HG03442 (cell line): ENCODE measurements around the gene ZSWIM6.

Experiments
- ATAC-seq: cut with Tn5 transposase; IDR thresholded peaks from one replicate; pipeline ENCODE4 v1.9.1; 2021; ENCODE audit warnings: mild to moderate bottlenecking, moderate library complexity; ENCODE audit not compliant: unreplicated experiment

The ZSWIM6 gene

DNA sequence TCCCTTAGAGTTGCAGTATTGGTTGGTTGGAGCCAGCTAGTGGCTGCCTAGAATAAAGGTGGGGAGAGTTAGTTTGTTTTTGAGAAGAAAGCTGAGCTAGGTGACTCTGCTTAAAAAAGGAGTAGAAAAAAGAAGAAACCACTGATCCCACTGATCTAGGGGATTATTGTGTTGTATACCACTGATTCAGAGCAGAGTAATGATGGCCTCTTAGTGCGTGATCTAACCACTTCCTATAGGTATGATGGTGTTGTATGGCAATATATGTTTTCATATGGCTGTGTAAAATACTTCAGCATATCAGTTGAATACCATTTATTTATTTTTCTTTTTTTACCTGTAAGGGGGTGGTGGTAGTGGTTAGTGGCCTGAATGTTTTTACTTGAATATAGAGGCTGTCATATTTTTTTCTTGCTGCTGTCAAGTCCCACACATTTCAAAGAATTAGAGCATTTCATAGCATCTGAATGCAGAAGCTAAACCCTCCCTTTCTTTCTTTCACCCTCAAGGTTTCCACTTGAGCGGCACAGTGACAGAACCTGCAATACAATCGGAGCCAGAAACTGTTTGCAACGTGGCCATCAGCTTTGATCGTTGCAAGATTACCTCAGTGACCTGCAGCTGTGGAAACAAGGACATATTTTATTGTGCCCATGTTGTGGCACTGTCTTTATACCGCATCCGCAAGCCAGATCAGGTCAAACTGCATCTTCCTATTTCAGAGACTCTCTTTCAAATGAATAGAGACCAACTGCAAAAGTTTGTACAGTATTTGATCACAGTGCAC is 140.3 kb downstream of the ZSWIM6 start:
- no peak for ATAC-seq

DNA sequence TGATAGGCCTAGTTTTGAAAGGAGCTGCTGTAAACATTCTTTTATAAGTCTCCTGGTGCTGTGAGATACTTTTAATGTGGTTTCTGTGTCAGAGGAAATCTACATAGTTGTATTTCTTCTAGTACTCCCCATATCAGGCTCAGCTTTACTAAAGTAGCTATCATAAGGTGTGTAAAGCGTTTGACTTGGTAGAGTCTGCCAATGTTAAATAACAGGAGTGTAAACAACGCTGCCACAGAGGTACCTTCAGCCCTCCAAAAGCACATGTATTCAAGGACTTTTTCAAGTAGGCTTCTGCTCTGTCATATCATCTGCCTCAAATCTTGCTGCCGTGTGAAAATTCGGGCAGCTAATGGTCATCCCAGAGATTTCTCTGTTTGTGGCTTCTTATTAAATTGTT is 142.7 kb downstream of the ZSWIM6 start:
- no peak for ATAC-seq

DNA sequence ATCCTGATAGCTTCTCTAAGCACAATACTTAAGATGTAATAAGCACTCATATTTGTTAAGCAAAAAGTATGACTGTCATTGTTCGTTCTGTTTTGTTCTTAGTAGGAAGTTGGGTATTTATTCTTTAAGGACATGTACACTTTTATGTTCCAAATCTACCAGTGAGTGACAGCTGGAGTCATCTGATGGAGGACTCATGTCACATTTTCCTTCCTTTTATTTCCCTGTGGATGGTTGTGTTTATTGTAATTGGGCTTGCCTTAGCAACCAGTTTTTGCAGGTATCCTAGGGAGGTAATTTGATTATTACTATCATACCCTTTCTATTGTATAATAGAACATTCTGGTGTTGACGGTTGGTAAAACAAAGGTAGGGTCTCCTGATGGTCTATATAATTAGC is 145.7 kb downstream of the ZSWIM6 start:
- ATAC-seq = no peak

DNA sequence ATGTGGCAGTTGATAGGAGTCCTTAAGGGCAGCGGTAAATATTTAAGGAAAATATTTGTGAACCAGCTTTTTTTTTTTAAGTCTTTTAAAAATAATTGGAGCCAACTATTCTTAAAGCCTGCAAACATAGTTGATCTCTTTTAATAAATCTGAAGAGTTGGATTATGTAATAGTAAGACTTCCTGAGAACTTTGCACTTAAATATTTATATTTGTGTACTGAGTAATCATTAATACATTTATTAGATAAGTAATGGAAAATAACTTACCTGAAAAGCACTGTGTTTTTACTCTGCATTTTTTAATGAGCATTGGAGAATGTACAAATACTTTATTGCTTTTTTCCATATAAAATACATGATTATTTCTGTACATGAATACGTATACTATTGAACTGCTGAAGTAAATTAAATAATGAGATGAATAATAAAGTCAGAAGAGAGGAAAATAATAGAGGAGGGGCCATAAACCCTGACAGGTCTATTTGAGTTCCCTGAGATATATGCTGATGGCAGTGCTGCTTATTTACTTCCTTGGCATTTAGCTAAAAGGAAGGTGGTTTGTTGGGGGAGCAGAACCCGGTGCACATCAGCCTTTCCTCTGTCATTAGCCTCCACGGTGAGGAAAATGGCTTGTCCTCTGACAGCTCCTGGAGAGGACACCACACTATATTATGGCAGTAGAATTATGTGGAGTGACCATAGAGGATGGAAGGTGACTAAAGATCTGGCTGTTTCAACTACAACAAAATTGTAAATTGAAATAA is 148.0 kb downstream of the ZSWIM6 start:
- ATAC-seq = no peak

DNA sequence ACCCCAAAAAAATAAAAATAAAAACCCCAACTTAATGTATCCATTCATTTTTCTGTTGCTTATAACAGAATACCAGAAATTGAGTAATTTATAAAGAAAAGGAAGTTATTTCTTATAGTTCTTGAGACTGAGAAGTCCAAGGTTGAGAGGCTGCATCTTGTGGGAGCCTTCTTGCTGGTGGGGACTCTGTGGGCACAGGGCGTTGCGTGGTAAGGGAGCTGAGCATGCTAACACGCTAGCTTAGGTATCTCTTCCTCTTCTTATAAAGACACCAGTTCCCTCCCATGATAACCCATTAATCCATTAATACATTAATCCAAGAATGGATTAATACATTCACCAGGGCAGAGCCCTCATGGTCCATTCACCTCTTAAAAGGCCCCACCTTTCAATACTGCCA is 150.9 kb downstream of the ZSWIM6 start:
- ATAC-seq = no peak

DNA sequence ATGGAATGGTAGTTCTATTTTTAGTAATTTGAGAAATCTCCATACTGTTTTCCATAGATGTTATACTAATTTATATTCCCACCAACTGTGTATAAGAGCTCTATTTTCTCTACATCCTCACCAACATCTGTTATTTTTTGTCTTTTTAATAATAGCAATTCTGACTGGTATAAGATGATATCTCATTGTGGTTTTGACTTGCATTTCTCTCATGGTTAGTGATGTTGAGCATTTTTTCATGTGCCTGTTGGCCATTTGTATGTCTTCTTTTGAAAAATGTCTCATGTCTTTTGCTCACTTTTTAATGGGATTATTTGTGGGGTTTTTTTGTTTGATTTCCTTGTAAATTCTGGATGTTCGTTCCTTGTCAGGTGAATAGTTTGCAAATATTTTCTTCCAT is 154.4 kb downstream of the ZSWIM6 start:
- ATAC-seq = no peak

DNA sequence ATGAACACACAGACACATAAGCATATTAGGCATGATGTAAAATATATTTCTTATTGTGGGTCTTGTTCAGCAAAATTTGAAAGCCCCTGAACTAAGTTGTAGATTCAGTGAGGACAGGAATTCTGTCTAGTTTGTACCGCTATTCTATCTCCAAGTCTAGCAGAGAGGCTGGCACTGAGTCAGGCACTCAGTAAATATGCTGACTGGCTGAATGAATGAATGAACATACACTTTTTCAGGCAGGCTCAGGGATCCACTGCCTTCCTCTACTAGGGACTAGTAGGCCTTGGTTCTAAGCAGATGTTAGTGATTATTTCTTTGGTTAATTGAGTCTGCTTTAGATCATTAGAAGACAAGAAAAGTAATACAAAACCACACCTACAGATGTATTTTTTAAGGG is 157.5 kb downstream of the ZSWIM6 start:
- ATAC-seq = no peak

DNA sequence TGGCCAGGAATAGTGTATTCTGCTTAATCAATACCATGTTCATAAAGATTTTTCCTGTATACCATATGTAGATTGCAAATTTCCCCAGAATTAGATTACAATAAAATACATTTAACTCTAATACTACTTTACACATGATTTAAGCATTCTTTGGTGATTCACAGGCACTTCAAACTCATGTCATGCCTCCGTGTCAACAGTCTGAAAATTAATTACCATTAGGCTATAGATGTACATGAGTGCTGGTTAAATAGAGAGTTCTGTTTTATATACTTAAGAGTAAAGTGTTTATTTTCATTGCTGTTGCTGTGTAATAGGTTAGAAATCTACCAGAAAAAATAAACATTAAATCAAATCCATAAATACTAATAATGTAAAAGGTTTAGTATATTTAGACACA is 159.8 kb downstream of the ZSWIM6 start:
- no peak for ATAC-seq

DNA sequence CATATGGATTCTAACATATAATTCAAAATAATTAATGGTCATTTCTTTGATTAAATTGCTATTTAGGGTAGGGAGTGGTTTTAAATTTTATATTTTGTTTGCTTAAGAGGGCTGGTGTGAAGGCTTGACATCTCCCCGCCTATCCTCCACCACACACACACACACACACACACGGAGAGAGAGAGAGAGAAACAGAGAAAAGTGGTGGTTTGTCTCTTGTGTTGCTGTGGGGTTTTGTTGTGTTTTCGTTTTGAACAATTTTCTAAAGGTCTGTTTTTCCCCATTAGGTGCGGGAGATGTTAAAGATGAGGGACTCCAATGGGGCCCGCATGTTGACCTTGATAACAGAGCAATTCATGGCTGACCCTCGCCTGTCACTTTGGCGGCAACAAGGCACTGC is 161.9 kb downstream of the ZSWIM6 start:
- no peak for ATAC-seq

DNA sequence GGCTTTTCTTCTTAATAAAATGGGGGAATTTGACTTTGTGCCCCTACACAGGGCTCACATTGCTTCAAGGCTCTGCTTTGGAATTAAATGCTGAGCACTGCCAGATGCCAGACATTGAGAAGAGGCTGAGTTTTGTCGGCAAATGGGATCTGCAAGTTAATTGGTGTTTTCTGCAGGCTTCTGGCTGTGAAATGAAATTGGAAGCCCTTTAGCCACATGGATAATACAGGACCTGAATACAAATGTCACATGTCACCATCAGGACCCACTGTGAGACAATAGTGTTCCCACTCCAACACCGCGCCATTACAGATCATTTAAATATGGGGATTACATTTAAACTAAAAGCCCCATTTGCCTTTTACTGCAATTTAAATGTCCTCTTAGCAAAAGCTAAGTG is 164.4 kb downstream of the ZSWIM6 start:
- no peak for ATAC-seq

DNA sequence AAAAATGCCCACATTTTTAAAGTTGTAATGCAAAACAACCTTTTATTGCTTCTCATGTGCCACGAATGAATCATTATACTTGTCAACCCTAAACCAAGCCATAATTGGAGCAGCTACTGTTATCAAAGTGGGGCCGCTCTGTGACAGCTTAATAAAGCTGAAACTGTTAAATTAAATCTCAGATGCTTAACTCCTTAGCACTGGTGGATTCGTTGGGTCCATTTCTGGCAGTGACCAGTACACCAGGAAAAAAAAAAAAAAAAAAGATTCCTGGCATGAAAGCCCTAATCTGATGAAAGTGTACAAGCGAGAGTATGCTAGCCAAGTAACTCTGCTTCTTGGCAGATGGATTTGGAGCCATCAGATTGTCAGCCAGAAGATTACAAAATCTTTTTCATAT is 164.8 kb downstream of the ZSWIM6 start:
- no peak for ATAC-seq

DNA sequence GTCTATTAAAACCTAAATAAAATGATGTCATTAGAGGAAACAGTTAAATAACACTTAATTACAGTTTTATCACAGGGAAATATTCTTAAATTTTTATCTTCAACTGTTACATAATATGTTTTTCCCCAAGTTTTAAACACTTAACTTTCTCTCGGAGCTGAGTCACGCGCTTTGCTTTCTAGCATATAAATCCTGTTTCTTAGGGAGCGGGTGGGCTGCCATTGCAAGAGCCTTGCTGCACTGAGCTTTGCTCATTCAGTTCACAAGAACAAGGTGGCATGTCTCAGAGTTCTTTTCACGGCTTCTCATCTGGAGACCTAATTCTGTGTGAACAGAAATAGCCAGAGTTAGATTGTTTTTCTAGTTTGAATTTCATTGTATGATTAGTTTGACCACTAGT is 166.1 kb downstream of the ZSWIM6 start:
- no peak for ATAC-seq

DNA sequence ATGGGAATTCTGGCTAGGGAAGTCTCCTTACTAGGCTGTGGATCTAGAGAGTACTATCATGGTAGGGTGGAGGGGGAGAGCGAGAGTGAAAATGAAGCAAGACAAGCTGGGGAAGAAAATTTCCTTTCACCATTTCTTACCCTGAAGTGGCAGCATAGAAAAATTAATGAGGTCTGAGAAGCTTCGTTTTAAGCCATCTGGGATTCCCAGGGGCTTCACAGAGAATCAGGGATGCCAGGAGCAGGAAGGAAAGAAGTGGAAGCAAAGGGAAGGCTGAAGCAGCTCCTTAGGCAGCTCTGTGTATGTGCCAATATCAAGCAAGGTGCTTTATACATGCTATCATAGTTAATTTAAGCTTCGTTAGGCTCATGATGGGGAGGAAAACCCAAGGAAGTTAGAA is 169.9 kb downstream of the ZSWIM6 start:
- ATAC-seq = no peak

DNA sequence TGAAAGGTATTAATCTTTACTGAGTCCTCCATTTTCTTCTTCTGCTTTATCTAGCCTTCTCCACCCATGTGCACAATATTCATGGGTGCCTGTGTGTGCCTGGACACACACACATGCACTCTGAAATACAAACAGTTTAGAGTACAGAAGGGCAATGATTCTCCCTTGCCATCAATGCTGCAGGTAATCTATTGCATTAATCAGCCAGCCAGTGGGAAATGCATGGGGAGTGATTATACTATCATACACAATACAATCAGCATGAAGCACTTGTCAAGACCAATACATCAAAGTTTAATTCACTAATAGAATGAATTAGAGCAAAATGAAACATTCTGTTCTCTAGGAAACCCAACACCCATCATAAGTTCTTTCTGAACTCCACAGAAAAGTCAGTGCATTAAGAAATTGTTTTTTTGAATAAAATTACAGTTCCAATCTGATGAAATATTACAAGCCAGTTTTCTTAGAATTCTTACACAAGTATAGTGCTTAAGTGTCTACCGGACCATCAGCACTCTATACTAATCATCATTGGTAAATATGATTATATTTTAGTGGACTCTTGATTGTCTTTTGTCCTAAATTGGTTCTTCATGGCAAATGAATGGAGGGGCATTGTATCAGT is 172.2 kb downstream of the ZSWIM6 start:
- no peak for ATAC-seq

DNA sequence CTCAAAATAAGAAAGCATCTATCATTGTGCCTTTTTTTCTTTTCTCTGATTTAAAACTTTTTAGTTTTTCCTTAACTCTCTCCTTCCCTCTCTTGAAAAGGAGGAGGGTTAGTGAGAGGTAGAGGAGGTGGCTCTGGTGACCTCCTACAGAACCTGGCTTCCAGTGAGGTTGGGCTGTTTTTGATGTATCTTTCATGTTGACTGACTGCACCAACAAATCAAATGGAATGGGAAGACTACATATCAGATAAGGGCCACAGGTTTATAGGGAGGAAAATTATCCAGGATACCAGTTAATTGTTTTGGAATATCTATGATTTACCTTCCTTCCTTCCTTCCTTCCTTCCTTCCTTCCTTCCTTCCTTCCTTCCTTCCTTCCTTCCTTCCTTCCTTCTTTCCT is 173.2 kb downstream of the ZSWIM6 start:
- no peak for ATAC-seq

DNA sequence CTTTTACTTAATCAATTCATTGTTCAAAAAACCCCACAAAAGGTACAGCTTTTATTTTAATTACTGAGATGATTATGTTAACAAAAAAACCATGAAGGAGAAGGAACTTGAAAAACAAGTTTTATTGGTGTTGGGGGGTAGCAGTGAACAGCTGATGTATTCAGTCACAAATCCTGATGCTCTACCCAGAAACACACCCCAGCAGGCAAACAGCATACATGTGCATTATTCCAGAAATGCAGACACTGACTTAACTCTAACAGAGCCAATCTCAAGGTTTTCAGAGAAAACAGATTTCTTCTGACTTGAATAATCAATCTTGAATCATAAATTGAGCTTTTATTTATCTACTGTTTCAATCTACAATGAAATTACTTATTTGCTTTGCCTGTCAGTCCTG is 175.2 kb downstream of the ZSWIM6 start:
- ATAC-seq = no peak

DNA sequence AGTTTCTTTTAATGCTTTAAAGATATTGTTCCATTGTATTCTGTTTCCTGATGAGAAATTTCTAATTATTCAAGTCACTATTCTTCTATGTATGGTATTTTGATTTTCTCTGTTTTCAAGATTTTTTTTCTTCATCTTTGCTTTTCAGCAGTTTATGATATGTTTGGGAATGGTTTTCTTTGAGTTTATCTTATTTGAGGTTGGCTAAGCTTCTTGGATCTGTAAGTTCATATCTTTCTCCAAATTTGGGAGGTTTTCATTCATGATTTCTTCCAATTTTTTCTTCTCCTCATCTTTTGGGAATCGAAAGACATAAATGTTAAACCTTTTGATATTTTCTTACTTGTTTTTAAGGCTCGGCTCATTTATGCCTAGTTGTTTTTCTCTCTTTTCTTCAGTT is 184.9 kb downstream of the ZSWIM6 start:
- ATAC-seq = no peak

DNA sequence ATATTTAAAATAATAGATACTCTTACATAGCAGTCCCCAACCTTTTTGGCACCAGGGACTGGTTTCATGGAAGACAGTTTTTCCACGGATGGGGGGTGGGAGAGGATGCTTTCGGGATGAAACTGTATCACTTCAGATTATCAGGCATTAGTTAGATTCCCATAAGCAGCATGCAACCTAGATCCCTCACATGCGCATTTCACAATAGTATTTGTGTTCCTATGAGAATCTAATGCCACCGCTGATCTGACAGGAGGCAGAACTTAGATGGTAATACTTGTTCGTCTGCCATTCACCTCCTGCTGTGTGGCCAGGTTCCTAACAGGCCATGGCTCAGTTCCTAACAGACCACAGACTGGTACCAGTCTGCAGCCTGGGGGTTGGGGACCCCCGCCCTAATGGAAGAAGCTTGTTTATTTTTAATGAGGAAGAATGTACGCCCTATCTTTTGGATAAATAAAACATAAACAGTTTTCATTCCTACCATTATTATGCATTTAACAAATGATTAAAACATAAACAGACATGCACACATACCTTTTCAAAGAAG is 187.7 kb downstream of the ZSWIM6 start:
- no peak for ATAC-seq

DNA sequence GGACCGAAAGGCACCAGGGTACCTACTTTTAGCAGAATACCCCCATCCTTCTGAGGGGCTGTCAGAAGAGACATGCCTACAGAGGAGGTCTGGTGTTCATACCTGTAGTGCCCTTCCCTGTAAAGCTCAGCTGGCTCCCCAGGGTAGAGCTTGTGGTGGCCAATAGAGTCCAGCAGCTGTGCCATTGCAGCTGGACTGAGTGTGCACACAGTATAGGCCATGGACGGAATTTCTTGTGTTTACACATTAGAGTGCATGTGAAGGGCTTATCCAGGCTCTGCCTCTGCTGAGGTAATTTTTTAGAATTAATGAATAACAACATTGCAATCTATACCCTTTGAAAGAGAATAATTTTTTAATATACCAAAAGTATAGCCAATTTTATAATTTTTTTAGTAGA is 191.0 kb downstream of the ZSWIM6 start:
- ATAC-seq = no peak

DNA sequence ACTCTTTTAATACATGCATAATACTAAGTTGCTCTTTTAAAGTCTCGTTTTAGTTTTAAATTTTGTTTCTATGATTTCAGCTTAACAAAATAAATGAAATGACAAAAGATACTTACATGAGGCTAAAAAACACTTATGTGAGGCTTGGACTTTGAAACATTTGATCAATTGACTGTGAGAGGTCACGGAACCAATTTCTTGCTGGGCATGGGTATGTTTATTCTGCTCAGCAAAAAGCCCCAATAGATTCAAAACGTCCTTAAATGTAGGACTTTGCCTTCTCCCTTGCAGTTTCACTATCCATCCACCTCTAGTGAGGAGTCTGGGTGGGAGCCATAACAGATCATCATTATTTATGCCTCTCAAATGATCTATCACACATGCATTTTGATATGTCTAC is 191.9 kb downstream of the ZSWIM6 start:
- ATAC-seq = no peak

DNA sequence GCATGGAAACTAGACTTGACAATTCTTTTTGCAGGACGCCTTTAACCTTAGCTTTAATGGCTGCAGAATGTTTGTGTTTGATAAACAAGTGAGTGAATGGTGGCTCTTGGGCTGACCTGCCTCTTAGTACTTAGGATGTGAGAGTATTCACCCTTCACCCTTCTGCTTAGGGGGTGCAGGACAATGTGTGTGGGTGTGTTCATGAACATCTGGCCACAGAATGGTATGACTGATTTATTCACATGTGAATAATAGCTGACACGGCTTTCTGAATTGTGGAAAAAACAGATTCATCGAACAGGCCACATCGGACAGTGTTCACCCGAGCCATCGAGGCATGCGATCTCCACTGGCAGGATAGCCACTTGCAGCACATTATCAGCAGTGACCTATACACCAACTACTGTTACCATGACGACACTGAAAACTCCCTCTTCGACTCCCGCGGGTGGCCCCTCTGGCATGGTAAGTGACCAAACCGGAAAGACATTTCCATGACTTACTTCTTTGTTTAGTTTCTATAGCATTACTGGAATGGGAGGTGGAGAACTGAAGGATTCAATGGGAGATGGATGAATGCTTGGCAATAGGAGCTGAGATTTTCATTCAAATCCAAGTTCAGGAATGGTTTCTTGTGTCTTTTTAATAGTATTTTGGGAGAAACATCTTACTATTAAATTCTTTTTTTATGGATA is 193.6 kb downstream of the ZSWIM6 start:
- no peak for ATAC-seq
